NCI-H82 (cell line): Measurements from ENCODE around the gene SLC2A11.
"Not testable (repeated sequence)": the region's sequence is repeated elsewhere in the genome, so short reads cannot be mapped to it uniquely, and the experiment has no call there.

Source experiments
- DNase-seq: peaks from one replicate; lab custom pipeline; 2025; lab: John Stamatoyannopoulos, UW

SLC2A11 gene

DNA sequence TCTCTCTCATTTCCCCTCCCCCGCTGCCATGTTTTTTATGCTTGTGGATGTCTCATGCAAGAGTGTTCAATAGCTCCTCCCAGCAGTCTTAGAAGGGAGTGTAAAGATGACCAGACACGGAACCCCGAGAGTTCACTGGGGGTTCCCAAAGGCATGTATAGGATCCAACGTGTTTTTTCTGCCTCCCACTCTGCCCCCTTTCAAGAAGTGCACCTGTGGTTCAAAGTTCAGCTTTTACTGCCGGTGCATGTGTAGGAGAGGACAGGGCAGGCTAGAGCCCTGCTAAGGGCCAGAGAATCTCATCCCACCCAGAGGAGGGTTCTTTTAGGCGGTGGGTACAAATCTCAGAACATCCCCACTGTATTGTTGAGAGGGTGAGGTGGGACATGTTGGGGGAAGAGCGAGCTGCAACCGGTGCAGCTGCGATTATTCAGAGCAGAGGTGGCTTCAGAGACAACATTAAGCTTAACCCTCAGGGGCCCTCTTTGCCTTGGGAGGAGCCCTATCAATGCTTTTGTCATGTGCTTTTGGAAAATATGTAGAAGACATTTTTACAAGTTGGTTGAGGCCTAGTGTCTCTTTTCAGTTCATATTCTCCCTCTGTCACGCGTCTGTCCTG, 51.0 kb downstream of the SLC2A11 start:
- no peak for DNase-seq

- DNase-seq = no peak
These were observed 51.7 kb downstream of the SLC2A11 start for GRCh38 chr22:23909296-23909898.

DNA sequence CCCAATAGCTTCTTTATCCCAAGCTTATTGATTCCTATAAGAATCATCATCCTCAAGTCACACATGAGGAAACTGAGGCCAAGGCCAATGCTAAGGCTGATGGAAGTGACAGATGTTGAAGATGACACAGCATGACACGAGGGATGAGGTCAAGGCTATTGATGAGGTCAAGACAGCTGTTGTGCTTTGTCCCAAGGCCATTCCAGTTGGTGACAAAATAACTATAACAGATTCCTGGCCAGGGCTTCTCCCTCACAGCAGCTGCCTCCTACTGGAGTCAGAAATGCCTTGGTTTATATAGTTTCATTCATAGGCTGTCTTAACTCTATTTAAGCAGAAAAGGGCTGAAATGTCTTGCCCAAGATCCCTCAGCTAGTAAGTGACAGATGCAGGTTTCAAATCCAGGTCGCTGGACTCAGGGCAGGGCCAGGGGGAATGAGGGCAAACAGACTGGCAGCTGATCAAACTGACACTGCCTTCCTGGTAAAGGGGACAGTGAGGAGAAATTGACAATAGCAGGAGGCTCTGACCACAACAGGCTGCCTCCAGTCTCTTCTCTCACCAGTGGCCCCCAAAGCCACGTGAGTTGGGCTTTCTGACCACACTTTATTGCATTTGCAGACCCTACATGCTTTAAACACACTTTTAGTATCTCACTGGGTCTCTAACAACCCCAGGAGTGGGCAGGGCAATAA, 53.0 kb downstream of the SLC2A11 start:
- no peak for DNase-seq

DNA sequence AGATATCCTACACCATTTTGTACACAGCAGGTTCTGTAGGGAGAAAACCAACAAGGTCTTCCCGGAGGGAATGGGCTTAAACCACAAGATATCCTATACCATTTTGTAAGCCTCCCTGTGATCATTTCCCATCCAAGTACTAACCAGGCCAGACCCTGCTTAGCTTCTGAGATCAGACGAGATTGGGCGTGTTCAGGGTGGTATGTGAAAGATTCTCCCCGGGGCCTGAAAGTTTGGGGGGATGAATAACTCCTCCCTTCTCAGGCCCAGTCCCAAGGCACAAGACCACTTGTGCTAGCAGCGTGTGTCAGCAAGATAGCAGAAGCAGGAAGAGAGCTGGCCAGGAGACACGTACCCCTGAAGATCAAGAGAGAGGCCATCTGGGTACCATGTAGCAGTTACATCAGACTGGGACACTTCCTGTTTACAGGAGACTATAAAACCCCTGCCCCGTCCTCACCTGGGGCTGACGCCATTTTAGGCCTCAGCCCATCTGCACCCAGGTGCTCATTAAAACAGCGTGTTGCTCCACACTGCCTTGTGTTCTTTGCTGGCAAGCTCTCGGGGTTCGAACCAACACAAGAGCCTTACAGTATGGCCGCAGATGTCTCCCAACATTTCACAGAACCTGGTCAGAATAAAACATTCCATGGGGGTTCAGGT, 53.8 kb downstream of the SLC2A11 start:
- no peak for DNase-seq

DNA sequence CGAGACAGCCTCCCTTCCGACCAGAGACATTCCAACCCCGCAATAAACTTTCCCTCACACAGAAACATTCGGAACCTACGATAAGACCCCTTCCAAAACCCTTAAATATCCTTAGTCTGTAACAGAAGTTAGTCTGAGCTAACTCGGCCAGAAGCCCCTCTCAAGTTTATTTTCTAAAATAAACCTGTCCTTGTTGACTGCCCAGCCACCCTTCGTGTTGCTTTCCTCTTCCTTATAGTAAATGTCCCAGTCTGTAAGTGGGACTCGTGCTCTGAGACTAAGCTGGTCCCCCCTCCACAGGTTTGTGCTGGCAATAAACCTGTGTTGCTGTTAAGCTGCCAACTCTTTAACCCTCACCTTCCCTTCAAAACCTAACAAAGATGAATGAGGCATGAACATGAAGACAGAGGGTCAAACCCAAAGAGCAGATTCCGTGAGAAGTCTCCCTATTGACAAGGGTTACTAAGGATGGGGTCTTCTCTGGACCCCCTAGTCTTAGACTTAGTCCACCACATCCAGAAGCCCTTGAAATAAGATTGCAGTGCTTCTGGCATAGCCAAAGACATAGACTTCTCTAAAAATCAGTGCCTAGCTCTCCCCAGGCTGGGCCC, 54.7 kb downstream of the SLC2A11 start:
- no peak for DNase-seq

- no peak for DNase-seq
These were observed 55.6 kb downstream of the SLC2A11 start for GRCh38 chr22:23913306-23913660.

DNA sequence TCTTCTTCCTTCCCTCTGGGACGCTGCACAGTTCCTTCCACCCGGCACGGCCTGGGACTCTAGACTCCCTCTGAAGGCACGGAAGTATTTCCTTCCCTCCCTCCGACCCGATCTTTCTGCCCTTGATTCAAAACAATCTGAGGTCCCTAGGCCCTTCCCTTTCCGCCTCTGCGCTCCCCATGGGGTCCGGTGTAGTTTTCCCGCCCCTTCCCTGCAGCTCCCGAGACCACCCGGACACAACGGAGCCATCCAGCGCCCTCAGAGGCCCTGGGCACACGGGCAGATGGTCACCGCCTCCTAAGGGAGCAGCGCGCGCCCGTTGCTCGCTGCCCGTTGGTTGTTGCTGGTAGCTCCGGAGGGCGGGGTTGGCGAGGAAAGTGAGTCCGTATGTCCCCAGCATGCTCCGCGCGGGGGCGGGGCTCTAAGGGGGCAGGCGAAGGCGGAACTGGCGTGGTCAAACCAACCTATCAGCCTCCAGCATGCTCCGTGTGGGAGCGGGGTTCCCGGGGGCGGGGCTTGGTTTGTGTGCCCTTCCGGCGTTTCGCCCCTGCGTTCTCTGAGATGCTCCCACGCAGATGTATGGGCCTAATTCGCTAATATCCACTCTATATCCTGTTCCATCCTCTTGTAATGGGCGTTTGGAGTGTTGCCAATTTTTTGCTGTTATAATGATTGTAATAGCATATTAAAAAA, 56.1 kb downstream of the SLC2A11 start:
- DNase-seq = peak; percentile 99

DNA sequence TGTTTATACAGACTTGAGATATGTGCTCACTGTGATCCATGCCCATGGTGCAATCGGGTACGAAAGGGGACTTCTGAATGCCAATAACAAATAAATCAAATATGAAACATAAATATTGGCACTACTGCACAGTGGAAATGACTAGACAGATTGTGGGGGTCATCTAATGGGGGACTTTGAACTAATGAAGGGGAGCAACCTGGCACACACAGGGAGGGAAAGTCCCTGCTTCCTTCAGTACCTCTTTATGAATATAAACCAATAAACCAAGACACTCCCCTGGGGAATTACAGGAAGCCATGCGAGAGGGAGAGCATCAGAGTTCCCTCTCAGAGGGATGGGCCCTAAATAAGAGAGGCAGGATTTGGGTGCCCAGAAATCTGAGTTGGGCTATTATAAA, 57.6 kb downstream of the SLC2A11 start:
- DNase-seq = peak; percentile 29

- not testable (repeated sequence) for DNase-seq
These were observed 62.6 kb downstream of the SLC2A11 start for GRCh38 chr22:23920267-23920611.

GRCh38 chr22:23921586-23922201, 64.0 kb downstream of the SLC2A11 start:
- DNase-seq = not testable (repeated sequence)

DNA sequence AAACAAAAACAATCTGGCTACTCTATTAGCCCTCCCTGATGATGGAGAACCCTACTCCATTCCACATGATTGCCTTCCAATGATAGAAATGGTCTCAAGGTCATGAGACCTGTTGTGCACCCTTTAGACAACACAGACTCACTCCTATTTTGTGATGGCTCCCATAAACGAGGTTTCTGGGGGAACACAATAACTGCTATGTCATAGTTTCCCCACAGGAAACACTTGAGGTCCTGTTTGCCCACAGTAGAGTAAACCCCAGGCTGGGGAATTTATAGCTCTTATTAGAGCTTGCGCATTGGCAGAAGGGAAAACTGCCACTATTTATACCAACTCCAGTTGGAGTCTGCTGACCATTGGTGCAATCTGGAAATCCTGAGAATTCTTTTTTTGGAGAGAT, 65.2 kb downstream of the SLC2A11 start:
- no peak for DNase-seq

DNA sequence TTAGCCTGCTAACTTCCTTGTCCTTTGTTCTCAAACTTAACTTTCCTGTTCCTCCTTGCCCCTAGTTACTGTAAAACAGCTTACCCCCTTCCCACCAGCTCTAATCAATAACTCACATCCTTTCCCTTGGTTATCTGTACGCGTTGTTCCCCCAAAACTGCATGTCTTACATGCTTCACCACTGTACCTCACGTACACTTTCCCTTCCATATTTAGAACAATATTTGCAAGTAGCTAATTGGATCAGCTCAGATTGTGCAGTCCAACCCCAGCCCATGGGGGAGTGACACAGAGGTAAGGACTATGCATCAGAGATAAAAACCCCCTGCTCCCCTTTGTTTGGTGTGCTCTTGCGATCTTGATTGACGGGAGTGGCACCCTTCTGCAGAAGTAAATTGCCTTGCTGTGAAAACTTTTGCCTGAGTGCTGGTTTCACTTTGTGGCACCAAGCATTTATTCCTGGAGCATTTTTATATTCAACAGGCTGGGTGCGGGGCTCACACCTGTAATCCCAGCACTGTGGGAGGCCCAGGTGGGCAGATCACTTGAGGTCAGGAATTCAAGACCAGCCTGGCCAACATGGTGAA, 67.4 kb downstream of the SLC2A11 start:
- no peak for DNase-seq

- no peak for DNase-seq
These were observed 68.9 kb downstream of the SLC2A11 start for GRCh38 chr22:23926561-23926960.
